Measurements from ENCODE around the gene PKD2. TPM values are rescaled to one million over a fixed set of nuclear protein-coding genes. Genes with fewer than 3 reads are reported as not detected.
"Not testable (repeated sequence)": the region's sequence is repeated elsewhere in the genome, so short reads cannot be mapped to it uniquely, and the experiment has no call there.

The PKD2 gene
- total and polyA plus RNA-seq, 4 donors = 24.4 to 70.4 (median 40.2) TPM

- Histone ChIP-seq H3K4me3 (ENCODE audit: low read depth, low read length) (no peak overlapping the region), H3K36me3 (ENCODE audit: control insufficient read depth, insufficient read depth, low read length) (peaks cover 4% of the 10 kb centered on the region), H3K4me1 (ENCODE audit: control insufficient read depth, insufficient read depth, low read length) (no peaks in the 10 kb centered on the region), H3K27me3 (ENCODE audit: control insufficient read depth, insufficient read depth, low read length) (no peaks in the 10 kb centered on the region), H3K27ac (ENCODE audit: low read depth, low read length) (no peak overlapping the region), H3K9me3 (ENCODE audit: control insufficient read depth, insufficient read depth, low read length) (no peaks in the 10 kb centered on the region)
- no CpG with 5 or more reads among the region's 7 CpGs for whole genome bisulfite sequencing (ENCODE audit: insufficient coverage)
- peak in 1 of 6 donors; percentile 37 for DNase-seq (ENCODE audit: low read depth in 4 of 6, low spot score in 6 of 6)
These were observed 10.3 kb downstream of the PKD2 start for GRCh38 chr4:88017516-88018297.

- Histone ChIP-seq H3K27me3 (ENCODE audit: control insufficient read depth, insufficient read depth, low read length) (no peaks in the 10 kb centered on the region), H3K4me1 (ENCODE audit: control insufficient read depth, insufficient read depth, low read length) (no peaks in the 10 kb centered on the region), H3K36me3 (ENCODE audit: control insufficient read depth, insufficient read depth, low read length) (peaks cover 4% of the 10 kb centered on the region), H3K27ac (ENCODE audit: low read depth, low read length) (no peak overlapping the region), H3K4me3 (ENCODE audit: low read depth, low read length) (no peak overlapping the region), H3K9me3 (ENCODE audit: control insufficient read depth, insufficient read depth, low read length) (no peaks in the 10 kb centered on the region)
- WGBS (ENCODE audit: insufficient coverage) = 100% methylated on average over 2 of the region's 5 CpGs
- DNase-seq (ENCODE audit: low read depth in 4 of 6, low spot score in 6 of 6) = peak in 1 of 6 donors; percentile 55
These were observed 11.0 kb downstream of the PKD2 start for GRCh38 chr4:88018466-88018865.

GRCh38 chr4:88021824-88022223 lies 14.4 kb downstream of the PKD2 start:
- Histone ChIP-seq H3K9me3 (ENCODE audit: control insufficient read depth, insufficient read depth, low read length) (no peaks in the 10 kb centered on the region), H3K4me1 (ENCODE audit: control insufficient read depth, insufficient read depth, low read length) (no peaks in the 10 kb centered on the region), H3K4me3 (ENCODE audit: low read depth, low read length) (no peak overlapping the region), H3K27ac (ENCODE audit: low read depth, low read length) (no peak overlapping the region), H3K27me3 (ENCODE audit: control insufficient read depth, insufficient read depth, low read length) (no peaks in the 10 kb centered on the region), H3K36me3 (ENCODE audit: control insufficient read depth, insufficient read depth, low read length) (peaks cover 13% of the 10 kb centered on the region)
- no peak for DNase-seq (ENCODE audit: low read depth in 4 of 6, low spot score in 6 of 6)

GRCh38 chr4:88022289-88022688 lies 14.9 kb downstream of the PKD2 start:
- DNase-seq (ENCODE audit: low read depth in 4 of 6, low spot score in 6 of 6) = no peak
- H3K27ac ChIP-seq (ENCODE audit: low read depth, low read length) = no peak overlapping the region
- no peaks in the 10 kb centered on the region for H3K4me1 ChIP-seq (ENCODE audit: control insufficient read depth, insufficient read depth, low read length)
- peaks cover 17% of the 10 kb centered on the region for H3K36me3 ChIP-seq (ENCODE audit: control insufficient read depth, insufficient read depth, low read length)
- no peaks in the 10 kb centered on the region for H3K9me3 ChIP-seq (ENCODE audit: control insufficient read depth, insufficient read depth, low read length)
- no peaks in the 10 kb centered on the region for H3K27me3 ChIP-seq (ENCODE audit: control insufficient read depth, insufficient read depth, low read length)
- no peak overlapping the region for H3K4me3 ChIP-seq (ENCODE audit: low read depth, low read length)

- not testable (repeated sequence) for H3K27ac ChIP-seq (ENCODE audit: low read depth, low read length); H3K9me3 ChIP-seq (ENCODE audit: control insufficient read depth, insufficient read depth, low read length); H3K4me1 ChIP-seq (ENCODE audit: control insufficient read depth, insufficient read depth, low read length); H3K4me3 ChIP-seq (ENCODE audit: low read depth, low read length); DNase-seq (ENCODE audit: low read depth in 4 of 6, low spot score in 6 of 6); H3K27me3 ChIP-seq (ENCODE audit: control insufficient read depth, insufficient read depth, low read length)
- 100% methylated on average over 5 of the region's 6 CpGs for WGBS (ENCODE audit: insufficient coverage)
- H3K36me3 ChIP-seq (ENCODE audit: control insufficient read depth, insufficient read depth, low read length) = peaks cover 19% of the 10 kb centered on the region
These were observed 18.6 kb downstream of the PKD2 start for GRCh38 chr4:88025868-88026661.

- Histone ChIP-seq H3K4me3 (ENCODE audit: low read depth, low read length) (no peak overlapping the region), H3K36me3 (ENCODE audit: control insufficient read depth, insufficient read depth, low read length) (peaks cover 20% of the 10 kb centered on the region), H3K27ac (ENCODE audit: low read depth, low read length) (no peak overlapping the region), H3K27me3 (ENCODE audit: control insufficient read depth, insufficient read depth, low read length) (no peaks in the 10 kb centered on the region), H3K4me1 (ENCODE audit: control insufficient read depth, insufficient read depth, low read length) (no peaks in the 10 kb centered on the region), H3K9me3 (ENCODE audit: control insufficient read depth, insufficient read depth, low read length) (no peaks in the 10 kb centered on the region)
- DNase-seq (ENCODE audit: low read depth in 4 of 6, low spot score in 6 of 6) = no peak
- WGBS (ENCODE audit: insufficient coverage) = 33% methylated on average over 1 of the region's 4 CpGs
These were observed 20.5 kb downstream of the PKD2 start for GRCh38 chr4:88027611-88028608.

- Histone ChIP-seq H3K27ac (ENCODE audit: low read depth, low read length) (no peak overlapping the region), H3K27me3 (ENCODE audit: control insufficient read depth, insufficient read depth, low read length) (no peaks in the 10 kb centered on the region), H3K9me3 (ENCODE audit: control insufficient read depth, insufficient read depth, low read length) (no peaks in the 10 kb centered on the region), H3K4me3 (ENCODE audit: low read depth, low read length) (no peak overlapping the region), H3K36me3 (ENCODE audit: control insufficient read depth, insufficient read depth, low read length) (peaks cover 22% of the 10 kb centered on the region), H3K4me1 (ENCODE audit: control insufficient read depth, insufficient read depth, low read length) (no peaks in the 10 kb centered on the region)
- no peak for DNase-seq (ENCODE audit: low read depth in 4 of 6, low spot score in 6 of 6)
- WGBS (ENCODE audit: insufficient coverage) = 85% methylated on average over 3 of the region's 3 CpGs
These were observed 21.5 kb downstream of the PKD2 start for GRCh38 chr4:88028946-88029345.

- Histone ChIP-seq H3K36me3 (ENCODE audit: control insufficient read depth, insufficient read depth, low read length) (peaks cover 22% of the 10 kb centered on the region), H3K27ac (ENCODE audit: low read depth, low read length) (no peak overlapping the region), H3K27me3 (ENCODE audit: control insufficient read depth, insufficient read depth, low read length) (no peaks in the 10 kb centered on the region), H3K9me3 (ENCODE audit: control insufficient read depth, insufficient read depth, low read length) (no peaks in the 10 kb centered on the region), H3K4me3 (ENCODE audit: low read depth, low read length) (no peak overlapping the region), H3K4me1 (ENCODE audit: control insufficient read depth, insufficient read depth, low read length) (no peaks in the 10 kb centered on the region)
- WGBS (ENCODE audit: insufficient coverage) = 100% methylated on average over 2 of the region's 3 CpGs
- DNase-seq (ENCODE audit: low read depth in 4 of 6, low spot score in 6 of 6) = no peak
These were observed 22.1 kb downstream of the PKD2 start for GRCh38 chr4:88029556-88029955.

GRCh38 chr4:88030565-88031310 lies 23.3 kb downstream of the PKD2 start:
- Histone ChIP-seq H3K27ac (ENCODE audit: low read depth, low read length) (no peak overlapping the region), H3K36me3 (ENCODE audit: control insufficient read depth, insufficient read depth, low read length) (peaks cover 22% of the 10 kb centered on the region), H3K4me3 (ENCODE audit: low read depth, low read length) (no peak overlapping the region), H3K27me3 (ENCODE audit: control insufficient read depth, insufficient read depth, low read length) (no peaks in the 10 kb centered on the region), H3K4me1 (ENCODE audit: control insufficient read depth, insufficient read depth, low read length) (no peaks in the 10 kb centered on the region), H3K9me3 (ENCODE audit: control insufficient read depth, insufficient read depth, low read length) (no peaks in the 10 kb centered on the region)
- WGBS (ENCODE audit: insufficient coverage) = 89% methylated on average over 9 of the region's 12 CpGs
- no peak for DNase-seq (ENCODE audit: low read depth in 4 of 6, low spot score in 6 of 6)
